ENCODE data around the gene CCDC158.

CCDC158 gene

GRCh38 chr4:76339364-76339763 lies 81.6 kb downstream of the CCDC158 start:
- no peak overlapping the region for H3K4me3 ChIP-seq (ENCODE audit: low read length)
- no peak for TF ChIP-seq CTCF (conservative IDR thresholded peaks at IDR 0.05; ENCODE audit: low read length)
- no peak for DNase-seq (ENCODE audit: low read depth)

GRCh38 chr4:76334885-76335284 lies 86.1 kb downstream of the CCDC158 start:
- no peak overlapping the region for H3K4me3 ChIP-seq (ENCODE audit: low read length)
- no peak for DNase-seq (ENCODE audit: low read depth)
- TF ChIP-seq CTCF (conservative IDR thresholded peaks at IDR 0.05; ENCODE audit: low read length) = no peak

- DNase-seq (ENCODE audit: low read depth) = no peak
Observed at GRCh38 chr4:76326515-76326914, 94.4 kb downstream of the CCDC158 start.

GRCh38 chr4:76325072-76325471 lies 95.9 kb downstream of the CCDC158 start:
- H3K4me3 ChIP-seq (ENCODE audit: low read length) = no peak overlapping the region
- no peak for DNase-seq (ENCODE audit: low read depth)
- no peak for TF ChIP-seq CTCF (conservative IDR thresholded peaks at IDR 0.05; ENCODE audit: low read length)

More at GRCh38 chr4:76326515-76326914, 94.4 kb downstream of the CCDC158 start:
- no peak overlapping the region for H3K4me3 ChIP-seq (ENCODE audit: low read length)
- no peak for TF ChIP-seq CTCF (conservative IDR thresholded peaks at IDR 0.05; ENCODE audit: low read length)

- TF ChIP-seq CTCF (conservative IDR thresholded peaks at IDR 0.05; ENCODE audit: low read length) = no peak
- no peak overlapping the region for H3K4me3 ChIP-seq (ENCODE audit: low read length)
- DNase-seq (ENCODE audit: low read depth) = no peak
Observed at GRCh38 chr4:76322236-76322635, 98.7 kb downstream of the CCDC158 start.

GRCh38 chr4:76316131-76316530 lies 104.8 kb downstream of the CCDC158 start:
- TF ChIP-seq CTCF (conservative IDR thresholded peaks at IDR 0.05; ENCODE audit: low read length) = no peak

GRCh38 chr4:76315267-76315918 lies 105.5 kb downstream of the CCDC158 start:
- TF ChIP-seq CTCF (conservative IDR thresholded peaks at IDR 0.05; ENCODE audit: low read length) = no peak
- DNase-seq (ENCODE audit: low read depth) = no peak
- no peak overlapping the region for H3K4me3 ChIP-seq (ENCODE audit: low read length)

More at GRCh38 chr4:76316131-76316530, 104.8 kb downstream of the CCDC158 start:
- no peak for DNase-seq (ENCODE audit: low read depth)
- no peak overlapping the region for H3K4me3 ChIP-seq (ENCODE audit: low read length)

All from AG10803 (cell line).